Embryonic facial prominence (tissue), 1 donor: ENCODE results near the gene SPINDOC.

ENCODE experiments used
- DNase-seq: peaks from one replicate; pipeline ENCODE4 v3.0.0-alpha.2; 2016; ENCODE audit errors: extremely low spot score

The SPINDOC gene

GRCh38 chr11:63833048-63833447 is 19.8 kb downstream of the SPINDOC start:
- no peak for DNase-seq

GRCh38 chr11:63834535-63835157 is 21.4 kb downstream of the SPINDOC start:
- DNase-seq, result no peak

- no peak for DNase-seq
Measured at GRCh38 chr11:63835158-63835545, 21.9 kb downstream of the SPINDOC start.

GRCh38 chr11:63837027-63837688 is 23.9 kb downstream of the SPINDOC start:
- peak; percentile 68 for DNase-seq

GRCh38 chr11:63837739-63838138 is 24.5 kb downstream of the SPINDOC start:
- DNase-seq, result no peak

- no peak for DNase-seq
Measured at GRCh38 chr11:63838150-63838677, 25.0 kb downstream of the SPINDOC start.

- DNase-seq, result peak; percentile 99
Measured at GRCh38 chr11:63838678-63839507, 25.6 kb downstream of the SPINDOC start, which contains the start of gene MARK2. MARK2 (plus strand) TSS chr11:63839110; CDS start chr11:63839507, 397 bp downstream.

GRCh38 chr11:63839508-63840355 is 26.5 kb downstream of the SPINDOC start:
- no peak for DNase-seq

GRCh38 chr11:63840356-63841060 is 27.3 kb downstream of the SPINDOC start:
- DNase-seq, result no peak

- DNase-seq, result no peak
Measured at GRCh38 chr11:63841554-63841953, 28.3 kb downstream of the SPINDOC start.

- DNase-seq, result no peak
Measured at GRCh38 chr11:63843041-63843440, 29.8 kb downstream of the SPINDOC start.

GRCh38 chr11:63844836-63845235 is 31.6 kb downstream of the SPINDOC start:
- no peak for DNase-seq

- no peak for DNase-seq
Measured at GRCh38 chr11:63845303-63845702, 32.0 kb downstream of the SPINDOC start.

GRCh38 chr11:63845911-63846310 is 32.7 kb downstream of the SPINDOC start:
- no peak for DNase-seq

- no peak for DNase-seq
Measured at GRCh38 chr11:63846897-63847296, 33.6 kb downstream of the SPINDOC start.

GRCh38 chr11:63847363-63847762 is 34.1 kb downstream of the SPINDOC start:
- no peak for DNase-seq

- no peak for DNase-seq
Measured at GRCh38 chr11:63849691-63850090, 36.4 kb downstream of the SPINDOC start.

- no peak for DNase-seq
Measured at GRCh38 chr11:63850920-63851319, 37.7 kb downstream of the SPINDOC start.

- DNase-seq, result no peak
Measured at GRCh38 chr11:63851364-63851763, 38.1 kb downstream of the SPINDOC start.

GRCh38 chr11:63853476-63853875 is 40.2 kb downstream of the SPINDOC start:
- DNase-seq, result no peak

- DNase-seq, result no peak
Measured at GRCh38 chr11:63854696-63855095, 41.4 kb downstream of the SPINDOC start.
